Keratinocyte (primary cell): ENCODE measurements around the gene ZNF333. TPM values are rescaled to one million over a fixed set of nuclear protein-coding genes. Genes with fewer than 3 reads are reported as not detected.

Source experiments
- DNase-seq: peaks from one replicate; pipeline ENCODE4 v3.0.0-alpha.2; 2011; ENCODE audit warnings: low read depth, missing footprints, low spot score
- FAIRE-seq: peaks from 2 replicates; lab custom pipeline; 2011; peaks lifted over from hg19 to GRCh38; lab: Jason Lieb, UNC
- H2AFZ ChIP-seq: 2 replicates; pipeline ENCODE4 v1.6.0; 2012; ENCODE audit warnings: low read length, control low read depth, inconsistent platforms; ENCODE audit not compliant: control insufficient read depth
- H3K27ac ChIP-seq: 2 replicates; pipeline ENCODE4 v1.5.1; 2011; ENCODE audit warnings: low read length; ENCODE audit not compliant: control insufficient read depth, insufficient read depth
- H3K27me3 ChIP-seq: 3 replicates; pipeline ENCODE4 v1.6.0; 2011; ENCODE audit warnings: low read length; ENCODE audit not compliant: control insufficient read depth, insufficient read depth; ENCODE audit errors: extremely low read depth
- H3K36me3 ChIP-seq, 2 experiments: 2 replicates in 1 of 2; 3 replicates in 1 of 2; pipeline ENCODE4 v1.5.1; 2011; ENCODE audit warnings: low read length in 2 of 2, mild to moderate bottlenecking in 1 of 2; ENCODE audit not compliant: control insufficient read depth in 2 of 2, insufficient read depth in 2 of 2; ENCODE audit errors: extremely low read depth in 1 of 2
- H3K4me1 ChIP-seq: 3 replicates; pipeline ENCODE4 v1.5.1; 2011; ENCODE audit warnings: low read length; ENCODE audit not compliant: control insufficient read depth, insufficient read depth; ENCODE audit errors: extremely low read depth
- H3K4me2 ChIP-seq: 3 replicates; pipeline ENCODE4 v1.6.0; 2011; ENCODE audit warnings: low read depth, low read length; ENCODE audit not compliant: control insufficient read depth, insufficient read depth; ENCODE audit errors: extremely low read depth
- H3K4me3 ChIP-seq, 3 experiments: fragments of 200-600 bp in 1 of 3; sonication (generic) in 1 of 3; 2 replicates in 2 of 3; 3 replicates in 1 of 3; pipeline ENCODE4 v1.5.1; 2011 to 2016; ENCODE audit warnings: low read length in 3 of 3, mild to moderate bottlenecking in 3 of 3, control low read depth in 2 of 3, inconsistent platforms in 1 of 3, low read depth in 1 of 3, mixed read lengths in 1 of 3, mixed run types in 1 of 3, moderate library complexity in 1 of 3; ENCODE audit not compliant: control insufficient read depth in 2 of 3, insufficient read depth in 2 of 3; ENCODE audit errors: extremely low read depth in 1 of 3
- H3K79me2 ChIP-seq: 2 replicates; pipeline ENCODE4 v1.6.0; 2012; ENCODE audit warnings: low read length; ENCODE audit not compliant: control insufficient read depth, insufficient read depth
- H3K9ac ChIP-seq: 3 replicates; pipeline ENCODE4 v1.6.0; 2011; ENCODE audit warnings: low read length; ENCODE audit not compliant: control insufficient read depth, insufficient read depth; ENCODE audit errors: extremely low read depth
- H3K9me1 ChIP-seq: 3 replicates; pipeline ENCODE4 v1.6.0; 2011; ENCODE audit warnings: low read length; ENCODE audit not compliant: control insufficient read depth, insufficient read depth; ENCODE audit errors: extremely low read depth
- H3K9me3 ChIP-seq: 2 replicates; pipeline ENCODE4 v1.5.1; 2012; ENCODE audit warnings: low read depth, low read length; ENCODE audit not compliant: control insufficient read depth
- H4K20me1 ChIP-seq: 3 replicates; pipeline ENCODE4 v1.6.0; 2011; ENCODE audit warnings: low read length; ENCODE audit not compliant: control insufficient read depth, insufficient read depth; ENCODE audit errors: extremely low read depth
- EZH2 ChIP-seq: IDR thresholded peaks from one replicate; pipeline ENCODE4 v1.6.1; 2012; ENCODE audit warnings: inconsistent platforms, mild to moderate bottlenecking, low read length, moderate library complexity
- dilution Hi-C: fragments of 300-500 bp; cut with MboI; formaldehyde crosslinking; loops from one replicate; pipeline ENCODE4 v1.7.0; 2020; ENCODE audit warnings: low sequenced_read_pairs; ENCODE audit not compliant: extremely low pct_ligation_motif_present
- polyA plus RNA-seq, 5 experiments: library from polyadenylated mRNA; depleted of rRNA in 3 of 5; stranded (reverse) in 3 of 5; stranded (forward) in 1 of 5; unstranded in 1 of 5; fragments of >200 nt; gene quantifications; 1 replicate in 1 of 5; 2 replicates in 3 of 5; 3 replicates in 1 of 5; pipeline versions ENCODE4 v1.2.1 to v1.2.3, GENCODE V29; 2011 to 2012; ENCODE audit warnings: missing spikeins in 2 of 5, low read depth in 1 of 5, low replicate concordance in 1 of 5
- TF ChIP-seq, protein P1 (sequence below), 3 experiments: IDR thresholded peaks in 1 of 3; conservative IDR thresholded peaks in 1 of 3; optimal IDR thresholded peaks in 1 of 3; 2 replicates in 2 of 3; 3 replicates in 1 of 3; pipeline versions ENCODE3 to v1.5.1; 2011; ENCODE audit warnings: low read length in 3 of 3, mild to moderate bottlenecking in 3 of 3, moderate library complexity in 2 of 3, control low read depth in 1 of 3, inconsistent platforms in 1 of 3; ENCODE audit not compliant: insufficient read depth in 2 of 3; ENCODE audit errors: extremely low read depth in 1 of 3

ZNF333 gene
- polyA plus RNA-seq, 1 donor (not counting 4 experiments of a cell fraction or from before 2014, with no cell fraction given), result 3.6 TPM

DNA sequence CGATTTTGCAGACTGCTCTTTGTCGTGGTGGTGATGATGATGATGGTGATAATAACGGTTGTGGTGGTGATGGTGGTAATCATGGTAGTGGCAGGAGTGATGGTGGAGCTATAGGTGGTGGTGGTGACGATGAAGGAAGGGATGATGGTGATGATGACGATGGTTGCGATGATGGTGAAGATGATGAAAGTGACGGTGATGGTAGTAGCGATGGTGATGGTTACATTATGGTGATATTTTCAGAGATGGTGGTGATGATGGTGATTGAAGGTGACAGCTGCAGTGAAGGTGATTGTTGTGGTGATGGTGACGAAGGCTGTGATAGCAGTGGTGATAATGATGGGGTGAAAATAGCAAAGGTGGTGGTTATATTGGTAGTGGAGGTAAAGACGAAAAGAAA, 13.1 kb upstream of the ZNF333 start:
- no peaks in the 10 kb centered on the region for H3K36me3 ChIP-seq
- no peaks in the 10 kb centered on the region for H4K20me1 ChIP-seq
- TF ChIP-seq EZH2, result no peak
- TF ChIP-seq, protein P1, sequence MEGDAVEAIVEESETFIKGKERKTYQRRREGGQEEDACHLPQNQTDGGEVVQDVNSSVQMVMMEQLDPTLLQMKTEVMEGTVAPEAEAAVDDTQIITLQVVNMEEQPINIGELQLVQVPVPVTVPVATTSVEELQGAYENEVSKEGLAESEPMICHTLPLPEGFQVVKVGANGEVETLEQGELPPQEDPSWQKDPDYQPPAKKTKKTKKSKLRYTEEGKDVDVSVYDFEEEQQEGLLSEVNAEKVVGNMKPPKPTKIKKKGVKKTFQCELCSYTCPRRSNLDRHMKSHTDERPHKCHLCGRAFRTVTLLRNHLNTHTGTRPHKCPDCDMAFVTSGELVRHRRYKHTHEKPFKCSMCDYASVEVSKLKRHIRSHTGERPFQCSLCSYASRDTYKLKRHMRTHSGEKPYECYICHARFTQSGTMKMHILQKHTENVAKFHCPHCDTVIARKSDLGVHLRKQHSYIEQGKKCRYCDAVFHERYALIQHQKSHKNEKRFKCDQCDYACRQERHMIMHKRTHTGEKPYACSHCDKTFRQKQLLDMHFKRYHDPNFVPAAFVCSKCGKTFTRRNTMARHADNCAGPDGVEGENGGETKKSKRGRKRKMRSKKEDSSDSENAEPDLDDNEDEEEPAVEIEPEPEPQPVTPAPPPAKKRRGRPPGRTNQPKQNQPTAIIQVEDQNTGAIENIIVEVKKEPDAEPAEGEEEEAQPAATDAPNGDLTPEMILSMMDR (optimal IDR thresholded peaks at IDR 0.05 in 1 of 3, IDR thresholded peaks at IDR 0.05 in 1 of 3, conservative IDR thresholded peaks at IDR 0.05 in 1 of 3; ENCODE audit: extremely low read depth in 1 of 3, insufficient read depth in 2 of 3, low read length in 3 of 3), result no peak
- H3K9me1 ChIP-seq, result no peaks in the 10 kb centered on the region
- FAIRE-seq (no peak), DNase-seq (no peak)
- no peak overlapping the region for H2AFZ ChIP-seq
- no peak overlapping the region for H3K4me3 ChIP-seq
- no peaks in the 10 kb centered on the region for H3K9me3 ChIP-seq
- H3K27ac ChIP-seq, result no peak overlapping the region
- dilution Hi-C loops, result no loop called here
- no peaks in the 10 kb centered on the region for H3K4me1 ChIP-seq
- H3K9ac ChIP-seq, result no peak overlapping the region
- H3K4me2 ChIP-seq, result no peak overlapping the region
- no peaks in the 10 kb centered on the region for H3K27me3 ChIP-seq
- no peaks in the 10 kb centered on the region for H3K79me2 ChIP-seq

DNA sequence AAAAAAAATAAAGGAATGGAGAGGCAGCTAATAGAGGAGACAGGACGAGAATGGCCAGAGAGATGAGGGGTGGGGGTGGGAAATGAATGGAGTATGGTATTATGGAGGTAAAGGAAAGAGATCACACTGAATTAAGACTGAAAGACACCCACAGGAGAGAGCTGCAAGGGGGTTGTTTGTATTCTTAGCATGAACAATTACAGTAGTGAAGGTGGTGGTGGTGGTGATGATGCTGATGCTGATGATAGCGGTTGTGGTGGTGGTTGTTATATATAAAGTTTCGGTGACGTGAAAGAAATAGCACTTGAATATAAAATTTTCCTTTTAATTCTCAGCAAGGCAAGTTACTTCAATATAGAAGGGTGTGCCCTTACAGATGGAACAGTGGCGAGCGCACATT, 12.4 kb upstream of the ZNF333 start:
- Histone ChIP-seq H3K27ac (no peak overlapping the region), H3K27me3 (no peaks in the 10 kb centered on the region), H3K36me3 (no peaks in the 10 kb centered on the region), H3K4me3 (no peak overlapping the region), H3K9ac (no peak overlapping the region), H3K4me1 (no peaks in the 10 kb centered on the region), H3K9me1 (no peaks in the 10 kb centered on the region), H3K9me3 (no peaks in the 10 kb centered on the region), H3K4me2 (no peak overlapping the region), H4K20me1 (no peaks in the 10 kb centered on the region), H3K79me2 (no peaks in the 10 kb centered on the region), H2AFZ (no peak overlapping the region)
- FAIRE-seq, result no peak
- TF ChIP-seq EZH2, result no peak
- TF ChIP-seq, protein P1 (optimal IDR thresholded peaks at IDR 0.05 in 1 of 3, IDR thresholded peaks at IDR 0.05 in 1 of 3, conservative IDR thresholded peaks at IDR 0.05 in 1 of 3; ENCODE audit: extremely low read depth in 1 of 3, insufficient read depth in 2 of 3, low read length in 3 of 3), result no peak
- no peak for DNase-seq
- dilution Hi-C loops, result no loop called here
